Liver (tissue), 9 donors: Measurements from ENCODE around the gene FOXK2. TPM values are rescaled to one million over a fixed set of nuclear protein-coding genes. Genes with fewer than 3 reads are reported as not detected.

Experiments
- DNase-seq: peaks from one replicate; pipeline ENCODE4 v3.0.0-alpha.2; 2017; ENCODE audit warnings: low spot score
- H3K27ac ChIP-seq, 2 donors: one replicate each; pipeline ENCODE4 v1.7.0; 2013; ENCODE audit warnings: inconsistent platforms in 2 of 2, low read length in 2 of 2, control low read depth in 1 of 2, low read depth in 1 of 2, mild to moderate bottlenecking in 1 of 2
- H3K27me3 ChIP-seq, 4 donors: one replicate each; pipeline versions ENCODE4 v1.6.1 to v1.7.0; 2013; ENCODE audit warnings: low read length in 3 of 4, inconsistent platforms in 1 of 4, mild to moderate bottlenecking in 1 of 4, moderate library complexity in 1 of 4; ENCODE audit not compliant: control insufficient read depth in 4 of 4, insufficient read depth in 4 of 4
- H3K36me3 ChIP-seq, 4 donors: one replicate each; pipeline versions ENCODE4 v1.6.1 to v1.7.0; 2013; ENCODE audit warnings: low read length in 3 of 4, mild to moderate bottlenecking in 3 of 4, low read depth in 1 of 4, moderate library complexity in 1 of 4; ENCODE audit not compliant: control insufficient read depth in 4 of 4, insufficient read depth in 3 of 4
- H3K4me1 ChIP-seq, 4 donors: one replicate each; pipeline versions ENCODE4 v1.6.1 to v1.7.0; 2013; ENCODE audit warnings: low read length in 3 of 4, mild to moderate bottlenecking in 3 of 4, moderate library complexity in 1 of 4; ENCODE audit not compliant: control insufficient read depth in 4 of 4, insufficient read depth in 4 of 4
- H3K4me3 ChIP-seq, 3 donors: one replicate each; pipeline versions ENCODE4 v1.6.1 to v1.7.0; 2013; ENCODE audit warnings: low read length in 3 of 3, control low read depth in 1 of 3, low read depth in 1 of 3, mild to moderate bottlenecking in 1 of 3
- H3K9ac ChIP-seq, 2 donors: one replicate each; pipeline ENCODE4 v1.7.0; 2013; ENCODE audit warnings: low read length in 2 of 2, mild to moderate bottlenecking in 2 of 2, moderate library complexity in 2 of 2, control low read depth in 1 of 2, low read depth in 1 of 2
- H3K9me3 ChIP-seq, 4 donors: one replicate each; pipeline versions ENCODE4 v1.6.1 to v1.7.0; 2013; ENCODE audit warnings: low read length in 3 of 4; ENCODE audit not compliant: control insufficient read depth in 4 of 4
- HNF4A ChIP-seq, 2 donors: conservative IDR thresholded peaks; 2 replicates each; pipeline ENCODE4 v1.6.1; 2016; ENCODE audit warnings: antibody characterized with exemption in 2 of 2, mild to moderate bottlenecking in 2 of 2
- HNF4G ChIP-seq: IDR thresholded peaks from 2 replicates; pipeline ENCODE4 v1.6.1; 2016; ENCODE audit warnings: antibody characterized with exemption
- MAX ChIP-seq: IDR thresholded peaks from 2 replicates; pipeline ENCODE4 v1.6.1; 2016; ENCODE audit warnings: antibody characterized with exemption
- NR2F2 ChIP-seq: IDR thresholded peaks from 2 replicates; pipeline ENCODE4 v1.6.1; 2016; ENCODE audit warnings: antibody characterized with exemption
- RAD21 ChIP-seq, 2 donors: IDR thresholded peaks; 2 replicates each; pipeline ENCODE4 v1.6.1; 2016; ENCODE audit warnings: antibody characterized with exemption in 2 of 2, mild to moderate bottlenecking in 2 of 2
- REST ChIP-seq: IDR thresholded peaks from 2 replicates; pipeline ENCODE4 v1.6.1; 2016; ENCODE audit warnings: antibody characterized with exemption, mild to moderate bottlenecking
- RXRA ChIP-seq, 2 donors: IDR thresholded peaks; 2 replicates each; pipeline ENCODE4 v1.6.1; 2017 to 2018; ENCODE audit warnings: antibody characterized with exemption in 2 of 2, mild to moderate bottlenecking in 1 of 2
- SP1 ChIP-seq: IDR thresholded peaks from 2 replicates; pipeline ENCODE4 v1.6.1; 2018; ENCODE audit warnings: antibody characterized with exemption, mild to moderate bottlenecking
- TAF1 ChIP-seq: conservative IDR thresholded peaks from 2 replicates; pipeline ENCODE4 v1.6.1; 2016; ENCODE audit warnings: antibody characterized with exemption, mild to moderate bottlenecking
- YY1 ChIP-seq: IDR thresholded peaks from 2 replicates; pipeline ENCODE4 v1.6.1; 2016; ENCODE audit warnings: antibody characterized with exemption, mild to moderate bottlenecking
- WGBS: extraction: QIAGEN DNeasy Blood & Tissue Kit; methylation state at CpG from one replicate; pipeline ENCODE4 v1.1.7; 2013; 5-methylcytosine and 5-hydroxymethylcytosine counted together
- polyA plus RNA-seq, 2 donors: library from polyadenylated mRNA; stranded (reverse) in 1 of 2; unstranded in 1 of 2; fragments of 200-250 nt in 1 of 2; fragments of >200 nt in 1 of 2; fragmentation: Nextera tagmentation in 1 of 2; extraction: Ambion mirVana in 1 of 2; gene quantifications; one replicate each; pipeline versions ENCODE4 v1.2.1 to v1.2.3, GENCODE V29; 2013 to 2015
- total RNA-seq, 2 donors: library from RNA; depleted of rRNA; stranded (reverse); fragments of >200 nt; gene quantifications; one replicate each; pipeline ENCODE4 v1.2.3, GENCODE V29; 2014
- TF ChIP-seq, protein P1 (sequence below): fragments of 150-350 bp; IDR thresholded peaks from 2 replicates; pipeline ENCODE4 v1.5.1; 2017; ENCODE audit warnings: improper control_type of control experiment, low read depth, low read length; ENCODE audit not compliant: missing input control
- donor health status: healthy.
- donor health status: healthy.
- donor health status: healthy.
- donor health status: healthy.
- donor health status: healthy.

The FOXK2 gene
- total and polyA plus RNA-seq, 4 donors = 3.1 to 16.2 (median 10.8) TPM

DNA sequence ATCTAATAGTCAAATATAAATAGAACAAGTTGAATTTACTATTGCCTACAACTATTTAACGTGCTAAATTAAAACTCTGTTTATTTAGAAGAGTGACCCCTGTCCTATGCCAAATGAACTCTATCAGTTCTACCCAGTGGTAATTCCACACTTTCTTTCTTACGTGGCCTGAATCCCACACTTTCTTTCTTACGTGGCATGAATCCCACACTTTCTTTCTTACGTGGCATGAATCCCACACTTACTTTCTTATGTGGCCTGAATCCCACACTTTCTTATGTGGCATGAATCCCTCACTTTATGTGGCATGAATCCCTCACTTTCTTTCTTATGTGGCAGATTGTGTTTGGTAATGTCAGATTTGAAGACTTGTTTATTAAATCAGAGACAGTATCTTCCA is 6.2 kb downstream of the FOXK2 start:
- Histone ChIP-seq H3K4me1 (peaks cover 10 to 63% (median 52%) of the 10 kb centered on the region in 4 donors), H3K9me3 (no peaks in the 10 kb centered on the region), H3K27me3 (no peaks in the 10 kb centered on the region), H3K36me3 (peaks cover 0 to 2% (median 0%) of the 10 kb centered on the region in 4 donors), H3K9ac (peak overlapping the region in 1 of 2 donors; percentile 61), H3K4me3 (no peak overlapping the region), H3K27ac (peak overlapping the region; percentile 66 to 79)
- peak; percentile 3 for TF ChIP-seq NR2F2
- no peak for TF ChIP-seq TAF1
- DNase-seq = no peak
- 34% methylated on average over 4 of the region's 4 CpGs for WGBS

DNA sequence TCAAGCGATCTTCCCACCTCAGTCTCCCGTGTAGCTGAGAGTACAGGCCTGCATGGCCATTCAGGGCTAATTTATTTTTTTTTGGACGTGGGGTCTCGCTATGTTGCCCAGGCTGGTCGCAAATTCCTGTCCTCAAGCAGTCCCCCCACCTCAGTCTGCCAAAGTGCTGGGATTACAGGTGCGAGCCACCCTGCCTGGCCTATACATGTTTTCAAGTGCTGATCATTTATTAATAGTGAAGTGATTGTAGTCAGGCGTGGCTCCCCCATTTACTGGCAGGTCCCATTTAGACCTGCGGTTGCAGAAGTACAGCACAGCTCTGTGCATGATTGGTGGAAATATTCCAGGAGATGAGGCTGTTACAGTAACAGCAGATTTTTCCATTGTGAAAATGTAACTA is 8.4 kb downstream of the FOXK2 start:
- no peak for DNase-seq
- Histone ChIP-seq H3K4me1 (peaks cover 15 to 64% (median 54%) of the 10 kb centered on the region in 4 donors), H3K9ac (no peak overlapping the region), H3K9me3 (no peaks in the 10 kb centered on the region), H3K4me3 (no peak overlapping the region), H3K36me3 (peaks cover 0 to 2% (median 0%) of the 10 kb centered on the region in 4 donors), H3K27me3 (no peaks in the 10 kb centered on the region), H3K27ac (no peak overlapping the region)
- 75% methylated on average over 8 of the region's 8 CpGs for WGBS
- TF ChIP-seq RAD21 (IDR thresholded peaks at IDR 0.05) = no peak
- no peak for TF ChIP-seq MAX
- TF ChIP-seq HNF4A (conservative IDR thresholded peaks at IDR 0.05) = no peak

DNA sequence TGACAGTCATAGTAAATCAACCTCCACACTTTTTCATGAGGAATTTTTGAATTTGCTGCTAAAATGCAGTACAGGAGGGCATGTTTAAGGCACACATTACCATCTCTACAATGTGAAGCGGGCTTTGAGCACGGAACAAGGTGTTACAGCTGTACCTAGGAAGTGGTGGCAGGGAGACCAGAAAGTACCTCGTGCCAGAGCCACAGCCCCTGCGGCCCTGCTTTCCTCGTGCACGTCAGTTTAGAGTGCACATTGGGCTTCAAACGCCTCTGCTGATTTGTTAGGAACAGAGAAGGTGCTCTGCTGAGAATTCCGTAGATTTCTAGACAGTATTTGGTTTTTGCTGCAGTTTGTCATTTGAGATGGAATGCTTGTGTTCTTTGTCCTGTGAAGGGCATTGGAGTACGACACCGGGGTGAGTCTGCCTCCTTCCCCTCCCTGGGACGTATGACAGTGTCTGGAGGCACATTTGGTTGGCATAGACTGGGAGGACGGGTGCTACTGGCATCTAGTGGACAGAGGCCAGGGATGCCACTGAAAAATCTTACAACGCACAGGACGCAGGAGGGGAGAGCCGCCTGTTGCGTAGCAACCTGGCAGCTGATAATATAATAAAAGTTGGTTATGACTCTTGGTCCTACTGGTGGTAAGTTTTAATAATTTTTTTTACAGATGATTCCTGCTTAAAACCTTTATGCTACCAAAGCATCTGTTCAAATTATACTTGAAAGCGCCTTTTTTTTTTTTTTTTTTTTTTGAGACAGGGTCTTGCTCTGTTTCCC is 9.1 kb downstream of the FOXK2 start:
- Histone ChIP-seq H3K4me1 (peaks cover 15 to 59% (median 53%) of the 10 kb centered on the region in 4 donors), H3K27ac (peak overlapping the region; percentile 15 to 22), H3K27me3 (no peaks in the 10 kb centered on the region), H3K9me3 (no peaks in the 10 kb centered on the region), H3K9ac (no peak overlapping the region), H3K4me3 (no peak overlapping the region), H3K36me3 (peaks cover 0 to 2% (median 0%) of the 10 kb centered on the region in 4 donors)
- TF ChIP-seq HNF4G = no peak
- TF ChIP-seq RXRA (IDR thresholded peaks at IDR 0.05) = peak in 1 of 2 donors; percentile 15
- TF ChIP-seq RAD21 (IDR thresholded peaks at IDR 0.05) = peak; percentile 87 to 89
- peak; percentile 84 for TF ChIP-seq YY1
- TF ChIP-seq TAF1 = no peak
- peak; percentile 38 for TF ChIP-seq REST
- TF ChIP-seq, protein P1, sequence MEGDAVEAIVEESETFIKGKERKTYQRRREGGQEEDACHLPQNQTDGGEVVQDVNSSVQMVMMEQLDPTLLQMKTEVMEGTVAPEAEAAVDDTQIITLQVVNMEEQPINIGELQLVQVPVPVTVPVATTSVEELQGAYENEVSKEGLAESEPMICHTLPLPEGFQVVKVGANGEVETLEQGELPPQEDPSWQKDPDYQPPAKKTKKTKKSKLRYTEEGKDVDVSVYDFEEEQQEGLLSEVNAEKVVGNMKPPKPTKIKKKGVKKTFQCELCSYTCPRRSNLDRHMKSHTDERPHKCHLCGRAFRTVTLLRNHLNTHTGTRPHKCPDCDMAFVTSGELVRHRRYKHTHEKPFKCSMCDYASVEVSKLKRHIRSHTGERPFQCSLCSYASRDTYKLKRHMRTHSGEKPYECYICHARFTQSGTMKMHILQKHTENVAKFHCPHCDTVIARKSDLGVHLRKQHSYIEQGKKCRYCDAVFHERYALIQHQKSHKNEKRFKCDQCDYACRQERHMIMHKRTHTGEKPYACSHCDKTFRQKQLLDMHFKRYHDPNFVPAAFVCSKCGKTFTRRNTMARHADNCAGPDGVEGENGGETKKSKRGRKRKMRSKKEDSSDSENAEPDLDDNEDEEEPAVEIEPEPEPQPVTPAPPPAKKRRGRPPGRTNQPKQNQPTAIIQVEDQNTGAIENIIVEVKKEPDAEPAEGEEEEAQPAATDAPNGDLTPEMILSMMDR = peak; percentile 74
- TF ChIP-seq SP1 = peak; percentile 17
- peak; percentile 16 to 26 for TF ChIP-seq HNF4A (conservative IDR thresholded peaks at IDR 0.05)
- no peak for DNase-seq
- WGBS = 35% methylated on average over 17 of the region's 17 CpGs
